ENCODE data around the gene PIK3C3.
"Not testable (repeated sequence)": the region's sequence is repeated elsewhere in the genome, so short reads cannot be mapped to it uniquely, and the experiment has no call there.

The PIK3C3 gene

DNA sequence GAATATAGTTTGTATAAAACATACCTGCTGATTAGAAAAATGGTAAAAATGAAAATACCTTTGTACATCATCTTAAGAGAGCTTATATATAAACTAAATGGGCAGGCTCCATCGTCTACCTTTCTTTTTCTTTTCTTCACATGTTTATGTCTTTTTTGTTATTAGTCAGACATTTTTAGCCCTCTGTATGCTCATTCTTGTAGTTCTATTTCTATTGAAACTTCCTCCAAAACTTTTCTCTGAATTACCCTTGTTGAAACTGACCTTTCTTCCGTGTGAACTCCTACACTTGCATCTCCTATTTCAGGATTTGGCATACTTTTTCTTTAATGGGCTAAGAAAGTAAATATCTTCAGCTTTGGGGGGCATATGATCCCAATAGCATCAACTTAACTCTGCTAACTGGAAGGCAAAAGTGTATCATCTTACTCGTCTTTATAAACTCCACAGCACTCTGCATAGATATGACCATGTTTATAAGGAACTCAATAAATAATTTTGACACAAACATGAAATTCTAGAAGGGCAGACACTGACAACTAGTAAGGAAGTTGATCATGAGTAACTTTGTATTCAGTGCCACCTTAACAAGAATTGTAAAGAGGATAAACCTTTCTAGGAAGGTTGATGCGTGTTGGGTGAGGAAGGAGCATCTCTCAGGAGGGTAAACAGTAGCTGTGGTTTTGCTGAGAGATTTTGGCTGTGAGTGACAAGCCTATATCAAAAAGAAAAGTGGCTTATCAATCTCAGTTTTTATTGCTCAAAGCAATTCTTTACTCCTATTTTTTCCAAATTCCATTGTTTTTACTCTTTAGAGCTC lies 127.6 kb downstream of the PIK3C3 start:
- DNase-seq, result no peak

DNA sequence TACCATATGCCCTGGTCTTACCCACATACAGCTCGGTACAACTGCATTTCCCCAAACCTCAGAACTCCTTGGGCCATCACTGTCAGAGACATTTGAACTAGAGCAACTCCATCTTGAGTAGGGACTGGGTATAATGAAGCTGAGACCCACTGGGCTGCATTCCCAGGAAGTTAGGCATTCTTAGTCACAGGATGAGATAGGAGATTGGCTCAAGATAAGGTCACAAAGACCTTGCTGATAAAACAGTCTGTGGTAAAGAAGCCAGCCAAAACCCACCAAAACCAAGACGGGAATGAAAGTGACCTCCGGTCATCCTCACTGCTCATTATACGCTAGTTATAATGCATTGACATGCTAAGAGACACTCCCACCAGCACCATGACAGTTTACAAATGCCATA lies 131.3 kb downstream of the PIK3C3 start:
- no peak for DNase-seq

DNA sequence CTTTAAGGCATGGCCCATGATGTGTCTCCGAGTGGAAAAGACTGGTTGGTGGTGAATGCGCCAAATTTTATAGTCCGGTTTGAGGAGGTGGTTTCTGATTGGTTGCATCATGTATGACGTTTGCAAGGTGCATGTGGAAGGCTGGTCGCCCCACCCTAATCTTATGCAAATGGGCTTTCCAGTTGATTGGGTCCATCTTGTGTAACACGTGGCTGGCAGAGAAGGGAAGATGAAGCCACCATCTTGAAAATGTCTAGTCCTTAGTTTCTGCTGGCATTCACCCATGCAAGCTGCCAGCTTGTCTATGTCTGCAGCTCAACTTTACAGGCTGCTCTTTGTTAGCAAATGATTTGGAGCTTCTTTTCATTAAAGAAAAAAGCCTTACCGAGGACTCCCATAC lies 132.2 kb downstream of the PIK3C3 start:
- DNase-seq, result no peak

- DNase-seq, result no peak
These were observed 132.8 kb downstream of the PIK3C3 start for GRCh38 chr18:42087876-42088275.

DNA sequence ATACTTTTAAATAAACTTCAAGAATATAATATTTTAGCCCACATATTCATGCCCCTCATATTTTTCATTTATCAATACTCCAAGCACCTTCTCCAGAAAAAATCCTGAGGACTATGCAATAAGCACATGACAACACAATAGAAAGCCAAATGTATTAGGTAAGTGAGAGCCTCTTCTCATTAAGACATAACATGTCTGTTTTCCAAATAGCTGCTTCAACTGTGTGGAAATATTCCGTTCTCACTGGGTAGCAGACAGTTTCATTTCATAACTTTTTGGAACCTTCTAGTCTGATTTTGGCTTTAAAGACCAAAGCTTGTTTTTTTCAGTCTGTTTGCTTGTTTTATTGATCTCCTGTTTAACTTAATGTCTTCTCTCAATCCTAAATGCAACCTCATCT lies 137.8 kb downstream of the PIK3C3 start:
- no peak for DNase-seq

GRCh38 chr18:42094875-42095274 lies 139.8 kb downstream of the PIK3C3 start:
- DNase-seq, result no peak

GRCh38 chr18:42095732-42096377 lies 140.8 kb downstream of the PIK3C3 start:
- no peak for DNase-seq

DNA sequence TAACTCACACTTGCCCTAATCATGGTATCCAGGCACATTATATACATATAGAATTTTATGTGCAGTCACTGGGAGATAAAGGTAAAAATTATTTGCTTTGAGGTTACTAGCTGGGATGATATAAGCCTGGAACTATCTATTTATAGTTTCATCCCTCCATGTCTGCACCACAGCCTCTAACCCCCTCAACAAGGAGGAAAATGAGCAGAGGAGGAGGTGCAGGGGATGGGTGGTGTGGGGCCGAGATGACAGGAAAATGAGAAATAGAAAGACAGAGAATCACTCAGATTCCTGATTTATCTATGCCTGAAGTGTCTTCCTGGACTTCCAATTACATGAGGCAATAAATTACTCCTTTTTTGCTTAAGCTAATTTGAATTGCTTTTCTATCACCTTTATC lies 145.2 kb downstream of the PIK3C3 start:
- DNase-seq, result no peak

GRCh38 chr18:42100911-42101310 lies 145.9 kb downstream of the PIK3C3 start:
- no peak for DNase-seq

- no peak for DNase-seq
These were observed 150.4 kb downstream of the PIK3C3 start for GRCh38 chr18:42105394-42105793.

DNA sequence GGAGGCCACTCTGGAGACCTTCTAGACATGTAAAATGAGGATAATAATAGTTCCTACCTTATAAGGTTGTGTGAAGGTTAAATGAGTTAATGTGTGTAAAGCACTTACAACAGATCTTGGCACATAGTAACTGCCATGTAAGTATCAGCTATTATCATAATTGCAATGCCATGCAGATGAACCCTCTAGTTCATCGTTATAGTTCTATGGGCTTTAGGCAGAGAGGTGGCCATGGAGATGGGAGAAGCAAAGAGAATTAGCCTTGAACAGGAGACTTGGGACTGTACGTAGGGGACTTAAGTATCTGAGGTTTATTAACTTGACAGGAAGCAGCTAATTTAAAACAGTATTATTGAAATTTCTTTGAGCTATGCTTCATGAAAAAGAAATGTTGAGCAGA lies 151.8 kb downstream of the PIK3C3 start:
- DNase-seq, result no peak

- no peak for DNase-seq
These were observed 152.3 kb downstream of the PIK3C3 start for GRCh38 chr18:42107287-42107686.

DNA sequence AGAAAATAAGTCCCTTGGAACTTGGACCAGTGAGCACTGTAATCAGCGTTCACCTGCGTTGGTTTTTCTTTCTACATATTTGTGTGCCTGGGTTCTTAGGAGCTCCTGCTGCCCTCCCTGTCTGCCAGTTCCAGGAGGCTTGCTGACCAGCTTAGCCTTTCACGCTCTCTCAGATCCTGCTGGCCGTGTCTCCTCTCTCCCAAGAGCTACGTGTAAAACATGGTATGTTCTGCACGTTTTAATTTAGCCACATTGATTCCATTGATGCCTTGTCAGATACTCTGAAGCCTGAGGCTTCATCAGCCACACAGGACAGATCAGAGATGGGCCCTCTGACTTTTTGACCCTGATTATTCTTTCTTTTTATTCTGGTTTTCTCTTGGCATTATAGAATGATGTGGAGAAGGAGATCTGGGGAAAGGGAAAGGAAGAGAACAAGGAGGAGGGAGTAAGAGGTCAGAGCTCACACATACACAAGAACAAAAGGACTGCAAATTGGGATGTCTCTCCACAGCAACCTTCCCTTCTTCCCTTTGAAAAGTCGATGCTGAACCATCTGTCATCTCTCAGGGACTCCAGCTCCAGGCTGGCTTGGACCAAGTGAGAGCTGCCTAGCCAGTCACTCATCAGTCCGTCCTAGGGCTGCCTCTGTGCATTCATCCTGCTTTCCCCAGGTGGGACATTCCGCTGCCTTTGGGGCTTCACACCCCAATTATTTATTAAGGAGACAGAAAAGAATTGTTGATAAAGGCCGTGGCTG lies 152.8 kb downstream of the PIK3C3 start:
- no peak for DNase-seq

DNA sequence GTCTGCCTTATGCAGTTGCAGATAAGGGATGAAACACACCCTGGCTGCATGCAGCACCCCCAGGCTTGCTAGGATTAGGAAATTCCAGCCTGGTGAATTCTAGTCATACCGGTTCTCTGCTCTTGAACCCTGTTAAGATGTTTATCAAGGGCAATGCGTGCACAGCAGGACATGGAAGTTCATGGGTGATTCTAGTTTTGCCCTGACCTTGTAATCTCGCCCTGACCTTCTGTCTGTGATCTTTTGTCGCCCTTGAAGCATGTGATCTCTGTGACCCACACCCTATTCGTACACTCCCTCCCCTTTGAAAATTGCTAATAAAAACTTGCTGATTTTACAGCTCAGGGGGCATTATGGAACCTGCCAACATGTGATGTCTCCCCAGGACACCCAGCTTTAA lies 157.1 kb downstream of the PIK3C3 start:
- not testable (repeated sequence) for DNase-seq

DNA sequence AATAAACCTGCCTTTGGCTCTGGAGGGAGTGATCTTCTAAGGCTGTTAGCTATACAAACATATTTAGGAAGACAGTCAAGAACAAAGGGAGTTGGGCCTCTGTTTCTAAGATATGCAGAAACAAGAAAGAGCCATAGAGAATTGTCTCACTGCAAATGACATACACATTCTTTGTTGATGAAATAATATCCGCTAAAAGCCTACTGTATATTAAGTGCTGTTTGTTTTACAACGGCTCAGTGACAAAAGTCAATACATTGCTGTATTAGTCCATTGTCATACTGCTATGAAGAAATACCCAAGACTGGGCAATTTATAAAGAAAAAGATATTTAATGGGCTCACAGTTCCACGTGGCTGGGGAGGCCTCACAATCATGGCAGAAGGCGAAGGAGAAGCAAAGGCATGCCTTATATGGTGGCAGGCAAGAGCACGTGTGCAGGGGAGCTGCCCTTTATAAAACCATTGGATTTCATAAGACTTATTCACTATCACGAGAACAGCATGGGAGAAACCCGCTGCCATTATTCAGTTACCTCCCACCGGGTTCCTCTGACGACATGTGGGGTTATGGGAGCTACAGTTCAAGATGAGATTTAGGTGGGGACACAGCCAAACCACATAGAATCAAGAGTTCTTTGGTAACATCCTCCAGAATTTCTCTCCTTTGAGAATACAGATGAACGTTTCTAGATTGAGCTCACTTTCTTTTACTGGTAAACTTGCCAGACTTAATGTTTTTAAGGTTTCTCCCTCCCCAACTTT lies 157.8 kb downstream of the PIK3C3 start:
- no peak for DNase-seq

DNA sequence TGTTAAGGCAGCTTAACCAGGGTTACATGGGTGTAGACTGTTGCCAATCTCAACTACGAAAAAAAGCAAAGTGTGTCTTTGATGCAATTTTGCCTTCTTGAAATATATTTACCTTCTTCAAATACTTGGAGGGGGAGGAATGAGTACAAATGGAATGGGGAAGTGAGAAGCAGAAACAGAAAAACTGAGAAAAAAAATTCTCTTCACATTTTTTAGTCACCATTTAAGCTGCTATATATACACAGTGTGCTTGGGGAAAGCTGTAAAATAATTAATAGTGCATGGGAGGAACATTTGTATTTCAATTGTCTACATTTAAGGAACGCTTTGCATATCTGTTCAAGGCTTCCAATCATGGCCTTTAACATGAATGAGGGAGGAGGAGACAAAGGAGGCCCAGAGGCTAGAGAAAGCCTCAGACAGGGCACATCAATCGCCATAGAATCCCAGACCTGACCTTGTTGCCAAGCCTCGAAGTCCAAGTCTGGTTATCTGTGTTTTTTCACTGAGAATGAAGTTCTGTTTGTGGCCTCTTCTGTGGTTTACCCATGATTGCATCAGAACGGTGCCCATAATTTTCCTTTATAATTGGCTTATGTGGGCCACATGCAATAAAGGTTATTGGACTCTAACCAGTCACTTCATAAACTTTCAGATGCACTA lies 158.6 kb downstream of the PIK3C3 start:
- DNase-seq, result no peak

- peak; percentile 79 for DNase-seq
These were observed 159.4 kb downstream of the PIK3C3 start for GRCh38 chr18:42114310-42114943.

- DNase-seq, result no peak
These were observed 171.6 kb downstream of the PIK3C3 start for GRCh38 chr18:42126586-42126985.

GRCh38 chr18:42131066-42131929 lies 176.3 kb downstream of the PIK3C3 start:
- DNase-seq, result peak; percentile 19

GRCh38 chr18:42131930-42132244 lies 176.9 kb downstream of the PIK3C3 start:
- no peak for DNase-seq

Measured in NCI-H510A (cell line).